IPS DF 19.7 (cell line): ENCODE results near the gene SENP7.
A peak's percentile ranks its signal among the peaks of the same experiment; 100 is the strongest.
"Not testable (repeated sequence)": the region's sequence is repeated elsewhere in the genome, so short reads cannot be mapped to it uniquely, and the experiment has no call there.

ENCODE experiments used
- DNase-seq: peaks from one replicate; pipeline ENCODE4 v3.0.0-alpha.2; 2013; ENCODE audit warnings: low read depth, low spot score

Gene SENP7, protein sequence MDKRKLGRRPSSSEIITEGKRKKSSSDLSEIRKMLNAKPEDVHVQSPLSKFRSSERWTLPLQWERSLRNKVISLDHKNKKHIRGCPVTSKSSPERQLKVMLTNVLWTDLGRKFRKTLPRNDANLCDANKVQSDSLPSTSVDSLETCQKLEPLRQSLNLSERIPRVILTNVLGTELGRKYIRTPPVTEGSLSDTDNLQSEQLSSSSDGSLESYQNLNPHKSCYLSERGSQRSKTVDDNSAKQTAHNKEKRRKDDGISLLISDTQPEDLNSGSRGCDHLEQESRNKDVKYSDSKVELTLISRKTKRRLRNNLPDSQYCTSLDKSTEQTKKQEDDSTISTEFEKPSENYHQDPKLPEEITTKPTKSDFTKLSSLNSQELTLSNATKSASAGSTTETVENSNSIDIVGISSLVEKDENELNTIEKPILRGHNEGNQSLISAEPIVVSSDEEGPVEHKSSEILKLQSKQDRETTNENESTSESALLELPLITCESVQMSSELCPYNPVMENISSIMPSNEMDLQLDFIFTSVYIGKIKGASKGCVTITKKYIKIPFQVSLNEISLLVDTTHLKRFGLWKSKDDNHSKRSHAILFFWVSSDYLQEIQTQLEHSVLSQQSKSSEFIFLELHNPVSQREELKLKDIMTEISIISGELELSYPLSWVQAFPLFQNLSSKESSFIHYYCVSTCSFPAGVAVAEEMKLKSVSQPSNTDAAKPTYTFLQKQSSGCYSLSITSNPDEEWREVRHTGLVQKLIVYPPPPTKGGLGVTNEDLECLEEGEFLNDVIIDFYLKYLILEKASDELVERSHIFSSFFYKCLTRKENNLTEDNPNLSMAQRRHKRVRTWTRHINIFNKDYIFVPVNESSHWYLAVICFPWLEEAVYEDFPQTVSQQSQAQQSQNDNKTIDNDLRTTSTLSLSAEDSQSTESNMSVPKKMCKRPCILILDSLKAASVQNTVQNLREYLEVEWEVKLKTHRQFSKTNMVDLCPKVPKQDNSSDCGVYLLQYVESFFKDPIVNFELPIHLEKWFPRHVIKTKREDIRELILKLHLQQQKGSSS

DNA sequence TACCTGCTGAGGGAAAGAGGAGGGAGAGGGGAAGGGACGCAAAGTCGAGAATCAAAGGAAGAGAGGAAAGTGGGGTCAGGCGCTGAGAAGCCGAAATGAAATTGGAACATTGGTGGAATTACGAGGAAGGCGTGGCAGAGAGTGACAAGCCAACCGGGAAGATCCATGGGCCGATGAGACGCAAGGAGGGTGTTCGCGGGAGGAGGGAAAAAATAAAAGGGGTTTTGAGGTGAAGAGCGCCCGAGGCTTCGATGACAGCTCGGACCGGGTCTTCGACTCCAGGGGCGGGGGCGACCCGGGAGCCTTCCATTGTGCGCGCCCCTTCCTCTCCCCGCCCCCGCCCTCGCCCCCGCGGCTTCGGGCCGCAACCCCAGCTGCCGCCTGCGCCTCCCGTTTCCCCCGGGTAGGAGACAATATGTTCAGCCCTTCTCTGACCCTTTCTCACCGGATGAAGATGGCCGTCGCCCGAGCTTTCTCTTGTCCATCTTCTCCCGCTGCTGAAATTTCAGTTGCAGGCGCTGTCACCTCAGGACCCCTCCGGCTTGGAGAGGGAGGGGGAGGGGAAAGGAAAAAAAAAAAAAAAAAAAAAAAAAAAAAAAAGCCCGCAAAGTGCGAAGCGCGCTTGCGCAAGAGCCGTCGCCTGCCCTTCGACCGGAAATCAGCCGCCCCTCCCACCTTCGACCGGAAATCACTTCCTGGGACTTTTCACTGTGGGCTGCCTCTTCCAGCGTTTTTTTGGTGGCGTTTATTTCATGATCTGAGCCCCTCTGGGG, at the start of gene SENP7:
TSS of gene SENP7 (minus strand) at position 567 of the 773 bp plus-strand sequence. CDS start at position 485, 82 bp downstream.
- DNase-seq = no peak

DNA sequence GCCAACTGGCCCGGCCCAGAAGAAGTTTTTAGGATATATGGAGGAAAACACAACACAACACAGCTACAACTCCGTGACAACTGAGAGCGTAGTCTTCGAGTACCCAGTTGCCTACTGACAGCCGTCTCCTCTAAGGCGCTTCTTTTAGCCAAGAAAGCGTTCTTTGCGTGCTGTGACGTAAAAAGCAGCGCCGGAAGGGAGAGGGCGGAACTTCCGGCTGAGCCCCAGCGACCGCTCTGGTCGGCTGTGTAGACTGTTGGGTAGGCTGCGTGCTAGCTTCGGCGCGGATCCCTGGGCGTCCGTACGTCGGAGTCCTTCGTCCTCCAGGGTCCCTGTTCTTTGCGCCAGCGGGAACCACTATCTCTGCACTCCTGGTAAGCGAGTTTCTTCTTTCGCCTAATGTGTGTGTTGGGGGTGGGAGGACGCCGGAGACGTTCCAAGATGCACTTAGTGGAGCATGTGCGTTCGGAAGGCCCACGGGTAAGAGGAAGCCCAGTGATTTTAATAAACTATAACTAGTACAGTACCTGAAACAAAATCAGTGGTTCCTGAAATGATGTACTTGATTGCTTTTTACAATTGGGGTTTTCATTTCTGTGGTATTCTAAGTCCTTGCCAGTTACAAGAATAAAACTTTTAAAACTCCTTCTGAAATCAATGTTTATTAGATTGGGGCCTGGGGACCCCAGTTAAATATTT, 48.8 kb upstream of the SENP7 start, which contains the start of gene TRMT10C:
TSS of gene TRMT10C (plus strand) at position 239 of the 699 bp plus-strand sequence. CDS start 2,914 bp downstream, outside the sequence.
- peak; percentile 85 for DNase-seq

DNA sequence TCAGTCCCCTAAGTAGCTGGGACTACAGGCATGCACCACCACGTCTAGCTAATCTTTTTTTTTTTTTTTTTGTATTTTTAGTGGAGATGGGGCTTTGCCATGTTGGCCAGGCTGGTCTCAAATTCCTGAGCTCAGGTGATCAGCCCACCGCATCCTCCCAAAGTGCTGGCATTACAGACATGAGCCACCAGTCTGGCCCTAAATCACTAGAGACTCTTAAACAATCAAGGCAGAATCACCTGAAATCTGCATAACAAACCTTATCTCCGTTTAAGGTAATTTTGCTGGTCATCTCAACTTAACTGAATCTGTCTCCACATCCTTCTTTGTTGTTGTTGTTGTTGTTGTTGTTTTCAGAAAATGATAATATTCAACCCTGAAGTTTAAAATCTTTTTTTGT, 43.1 kb upstream of the SENP7 start:
- DNase-seq = no peak

DNA sequence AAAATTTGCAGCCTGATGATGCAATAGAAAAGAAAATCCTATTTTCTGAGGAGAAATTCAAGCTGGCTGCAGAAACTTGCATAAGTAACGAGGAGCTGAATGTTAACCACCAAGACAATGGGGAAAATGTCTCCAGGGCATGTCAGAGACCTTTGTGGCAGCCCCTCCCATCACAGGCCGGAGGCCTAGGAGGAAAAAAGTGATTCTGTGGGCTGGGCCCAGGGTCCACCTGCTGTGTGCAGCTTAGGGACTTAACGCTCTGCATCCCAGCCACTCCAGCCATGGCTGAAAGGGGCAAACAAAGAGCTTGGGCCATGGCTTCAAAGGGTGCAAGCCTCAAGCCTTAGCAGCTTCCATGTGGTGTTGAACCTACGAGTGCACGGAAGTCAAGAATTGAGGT, 40.4 kb upstream of the SENP7 start:
- DNase-seq = not testable (repeated sequence)

DNA sequence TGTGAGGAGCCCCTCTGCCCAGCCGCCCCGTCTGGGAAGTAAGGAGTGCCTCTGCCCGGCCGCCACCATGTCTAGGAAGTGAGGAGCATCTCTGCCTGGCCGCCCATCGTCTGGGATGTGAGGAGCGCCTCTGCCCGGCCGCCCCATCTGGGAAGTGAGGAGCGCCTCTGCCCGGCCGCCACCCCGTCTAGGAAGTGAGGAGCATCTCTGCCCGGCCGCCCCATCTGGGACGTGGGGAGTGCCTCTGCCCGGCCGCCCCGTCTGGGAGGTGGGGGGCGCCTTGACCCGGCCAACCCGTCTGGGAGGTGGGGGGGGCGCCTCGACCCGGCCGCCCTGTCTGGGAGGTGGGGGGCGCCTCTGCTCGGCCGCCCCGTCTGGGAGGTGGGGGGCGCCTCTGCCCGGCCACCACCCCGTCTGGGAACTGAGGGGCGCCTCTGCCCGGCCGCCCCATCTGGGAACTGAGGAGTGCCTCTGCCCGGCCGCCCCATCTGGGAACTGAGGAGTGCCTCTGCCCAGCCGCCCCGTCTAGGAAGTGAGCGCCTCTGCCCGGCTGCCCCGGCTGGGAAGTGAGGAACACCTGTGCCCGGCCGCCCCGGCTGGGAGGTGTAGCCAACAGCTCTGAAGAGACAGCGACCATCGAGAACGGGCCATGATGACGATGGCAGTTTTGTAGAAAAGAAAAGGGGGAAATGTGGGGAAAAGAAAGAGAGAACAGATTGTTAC, 38.5 kb upstream of the SENP7 start:
- not testable (repeated sequence) for DNase-seq

DNA sequence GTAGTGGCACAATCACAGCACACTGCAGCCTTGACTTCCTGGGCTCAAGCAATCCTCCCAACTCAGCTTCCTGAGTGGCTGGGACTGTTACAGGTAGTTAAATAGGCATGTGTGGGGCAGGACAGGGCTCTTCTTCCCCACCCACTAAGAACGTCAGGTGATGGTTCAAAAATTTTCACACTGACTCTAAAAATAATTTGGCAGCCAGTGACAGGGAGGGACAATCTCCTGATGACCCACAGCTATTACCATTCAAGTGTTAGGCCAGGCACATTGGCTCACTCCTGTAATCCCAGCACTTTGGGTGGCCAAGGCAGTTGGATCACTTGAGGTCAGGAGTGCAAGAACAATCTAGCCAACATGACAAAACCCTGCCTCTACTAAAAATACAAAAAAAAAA, 36.5 kb upstream of the SENP7 start:
- DNase-seq = no peak

DNA sequence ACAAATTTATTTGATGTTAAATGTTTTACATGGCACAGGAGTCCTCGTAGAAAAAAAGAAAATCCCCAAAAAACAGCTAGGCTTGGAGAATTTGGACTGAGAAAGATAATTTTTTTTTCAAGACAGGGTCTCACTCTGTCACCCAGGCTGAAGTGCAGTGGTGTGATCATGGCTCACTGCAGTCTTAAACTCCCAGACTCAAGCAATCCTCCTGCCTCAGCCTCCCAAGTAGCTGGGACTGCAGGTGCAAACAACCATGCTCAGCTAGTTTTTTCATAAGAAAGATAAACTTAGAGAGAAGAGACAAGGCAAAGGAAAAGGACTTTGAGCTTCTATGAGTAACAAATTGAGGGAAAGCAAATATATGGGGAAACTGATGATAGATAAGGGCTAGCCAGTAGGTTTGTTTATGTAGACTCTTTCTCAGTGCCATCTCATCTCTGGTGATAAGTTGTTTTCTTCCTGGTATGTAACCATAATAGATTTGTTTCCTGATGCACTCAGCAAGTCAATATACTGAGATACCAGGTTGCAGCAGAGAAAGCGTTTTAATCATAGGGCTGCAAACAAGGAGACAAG, 35.6 kb upstream of the SENP7 start:
- DNase-seq = no peak

DNA sequence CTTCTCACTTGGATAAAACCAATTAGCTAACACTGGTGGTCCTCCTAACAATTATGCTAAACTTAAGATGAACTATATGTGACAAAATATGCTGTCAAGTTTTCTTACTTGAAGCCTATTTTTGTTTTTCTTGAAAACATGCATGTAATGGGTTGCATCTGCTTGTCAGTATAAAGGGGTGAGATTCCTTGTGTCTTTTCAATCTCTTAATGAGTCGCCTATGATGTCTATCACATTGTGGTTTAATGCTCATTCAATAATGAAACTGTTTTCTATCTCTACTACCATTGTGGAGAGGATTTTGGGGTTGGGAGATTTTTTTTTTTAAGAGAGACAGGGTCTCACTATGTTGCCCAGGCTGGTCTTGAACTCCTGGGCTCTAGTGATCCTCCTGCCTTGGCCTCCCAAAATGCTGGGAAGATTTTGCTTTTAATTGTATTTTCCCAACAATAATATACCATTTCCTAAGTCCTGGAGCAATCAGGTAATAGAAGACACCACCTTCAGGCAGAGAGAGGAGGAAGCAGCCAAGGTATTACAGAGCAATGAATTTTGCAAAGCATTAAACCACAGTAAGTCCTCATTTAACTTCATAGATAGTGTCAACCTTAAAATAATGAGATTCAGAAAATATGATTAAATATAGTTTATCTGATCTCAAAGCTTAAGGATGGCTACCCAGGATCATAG, 31.3 kb upstream of the SENP7 start:
- DNase-seq = no peak

DNA sequence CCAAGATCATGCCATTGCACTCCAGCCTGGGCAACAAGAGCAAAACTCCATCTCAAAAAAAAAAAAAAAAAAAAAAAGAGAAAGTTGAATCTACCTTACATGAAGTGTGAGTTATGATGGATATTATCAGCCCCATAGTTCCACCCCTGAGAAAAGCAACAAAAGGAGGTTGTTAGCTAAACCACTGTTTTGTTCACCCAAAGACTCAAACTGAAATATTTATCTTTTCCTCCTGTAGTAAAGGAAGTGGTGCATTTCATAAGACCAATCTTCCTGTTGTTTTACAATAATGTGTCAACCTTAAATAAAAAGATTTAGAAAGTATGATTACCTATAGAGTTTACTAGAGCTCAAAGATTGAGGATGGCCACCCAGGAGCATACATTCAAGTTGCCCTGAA, 29.9 kb upstream of the SENP7 start:
- DNase-seq = no peak

DNA sequence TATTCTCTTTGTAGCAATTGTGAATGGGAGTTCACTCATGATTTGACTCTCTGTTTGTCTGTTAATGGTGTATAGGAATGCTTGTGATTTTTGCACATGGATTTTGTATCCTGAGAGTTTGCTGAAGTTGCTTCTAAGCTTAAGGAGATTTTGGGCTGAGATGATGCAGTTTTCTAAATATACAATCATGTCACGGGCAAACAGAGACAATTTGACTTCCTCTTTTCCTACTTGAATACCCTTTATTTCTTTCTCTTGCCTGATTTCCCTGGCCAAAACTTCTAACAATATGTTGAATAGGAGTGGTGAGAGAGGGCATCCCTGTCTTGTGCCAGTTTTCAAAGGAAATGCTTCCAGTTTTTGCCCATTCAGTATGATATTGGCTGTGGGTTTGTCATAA, 23.9 kb upstream of the SENP7 start:
- not testable (repeated sequence) for DNase-seq

DNA sequence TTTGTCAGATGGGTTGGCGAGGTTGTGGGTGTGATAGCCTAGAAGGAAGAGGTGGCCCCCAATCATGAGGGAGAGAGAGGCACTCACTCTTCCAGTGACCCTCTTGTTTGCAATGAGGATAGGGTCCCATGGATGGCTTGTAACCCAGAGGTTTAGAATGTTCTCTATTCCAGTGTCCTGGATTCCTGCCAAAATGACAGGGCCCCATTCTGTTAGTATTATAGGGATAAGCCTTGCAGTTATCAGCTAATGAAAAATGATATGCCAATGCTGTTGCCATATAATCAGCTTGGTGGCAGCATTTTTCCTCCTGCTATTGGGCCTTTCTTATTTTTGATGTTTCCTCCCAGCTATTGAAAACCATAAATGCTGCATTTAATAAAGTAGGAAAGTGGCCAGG, 23.3 kb upstream of the SENP7 start:
- no peak for DNase-seq

DNA sequence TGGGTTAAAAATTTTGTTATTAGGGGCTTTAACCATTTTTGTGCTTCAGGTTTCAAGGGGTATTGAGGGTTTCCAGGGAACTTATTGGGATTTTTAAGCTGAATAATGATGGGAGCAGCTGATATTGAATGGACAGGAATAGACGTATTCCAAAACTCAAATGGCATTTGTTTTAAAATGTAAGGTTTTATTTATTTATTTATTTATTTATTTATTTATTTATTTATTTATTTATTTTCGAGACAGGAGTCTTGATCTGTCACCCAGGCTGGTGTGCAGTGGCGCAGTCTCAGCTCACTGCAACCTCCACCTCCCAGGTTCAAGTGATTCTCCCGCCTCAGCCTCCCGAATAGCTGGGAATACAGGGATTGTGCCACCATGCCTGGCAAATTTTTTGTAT, 22.2 kb upstream of the SENP7 start:
- no peak for DNase-seq

DNA sequence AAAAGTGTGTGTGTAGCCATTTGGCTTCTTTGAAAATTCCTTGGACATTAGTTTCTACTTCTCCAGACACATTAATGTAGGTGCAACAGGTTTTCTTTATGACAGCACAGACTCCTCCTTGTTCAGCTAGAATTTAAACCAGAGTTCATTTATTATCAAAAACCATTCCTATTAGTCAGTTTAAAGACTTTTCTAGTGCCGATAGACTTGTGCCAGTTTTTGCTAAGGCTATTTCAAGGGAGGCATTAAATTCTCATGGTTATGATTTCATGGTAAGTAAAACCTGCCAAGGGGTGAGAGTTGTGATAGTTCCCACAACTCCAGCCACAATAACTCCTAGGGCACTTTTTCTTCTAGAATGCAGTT, 20.6 kb upstream of the SENP7 start:
- no peak for DNase-seq

DNA sequence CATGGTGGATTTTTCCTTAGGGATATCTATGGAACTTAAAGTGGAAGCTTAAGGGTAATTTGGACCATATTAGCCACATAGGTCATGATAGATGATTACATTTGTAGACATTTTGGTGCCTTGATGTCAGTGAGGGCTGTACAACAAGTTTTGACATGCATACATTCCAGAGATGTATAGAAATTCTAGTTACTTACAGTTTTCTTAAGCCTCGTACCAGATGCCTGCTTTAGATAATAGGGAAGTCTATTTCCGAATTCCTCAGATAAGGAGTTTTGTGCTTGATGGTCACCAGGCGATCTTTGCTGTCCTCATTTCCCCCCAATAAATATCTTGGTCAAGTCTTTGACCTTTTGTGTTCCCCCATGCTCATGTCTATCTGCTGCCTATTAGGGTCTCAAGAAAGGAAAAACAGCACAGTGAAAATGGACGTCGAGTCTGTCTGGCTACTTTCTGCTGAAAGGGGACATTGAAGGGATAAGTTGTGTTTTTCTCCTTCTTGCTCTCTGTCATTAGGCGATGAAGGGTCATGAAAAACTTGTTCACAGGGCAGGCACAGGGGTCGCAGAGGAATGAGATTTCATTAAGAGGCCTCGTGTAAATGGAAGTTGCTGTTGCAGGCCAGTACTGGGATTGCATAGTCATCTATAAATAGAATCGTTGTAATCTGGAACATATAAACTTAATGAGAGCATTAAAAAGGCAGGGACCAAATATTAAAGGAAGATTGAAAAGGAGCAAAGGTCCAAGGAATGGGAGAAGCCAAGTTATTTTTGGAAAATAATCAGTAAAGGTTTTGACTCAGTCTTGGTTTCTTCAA, 20.0 kb upstream of the SENP7 start:
- DNase-seq = no peak

DNA sequence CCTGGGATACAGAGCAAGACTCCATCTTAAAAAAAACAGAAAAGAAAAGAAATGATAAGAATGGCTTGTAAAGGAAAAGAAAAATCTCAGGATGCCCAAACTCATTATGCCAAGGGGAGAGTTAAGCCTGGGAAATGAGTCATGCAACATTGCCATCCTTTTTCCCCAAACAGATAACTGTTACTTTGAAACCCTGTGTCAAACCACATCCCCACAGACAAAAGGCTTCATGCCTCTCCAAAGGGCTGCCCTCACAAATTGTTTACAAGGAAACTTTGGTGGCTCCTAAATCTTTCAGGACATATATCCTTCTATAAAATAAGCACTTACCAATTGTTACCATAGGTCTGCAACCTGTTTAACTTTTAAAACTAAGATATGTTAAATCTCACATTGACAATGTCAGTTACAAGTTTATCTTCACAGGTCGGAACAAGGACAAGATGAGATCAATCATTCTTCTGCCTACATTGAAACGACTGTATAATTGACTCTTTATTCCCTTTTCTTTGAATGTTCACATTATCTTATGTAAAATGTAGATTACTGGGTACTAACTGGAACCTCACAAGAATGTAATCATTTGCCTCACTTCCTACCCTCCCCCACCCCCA, 18.6 kb upstream of the SENP7 start:
- DNase-seq = no peak

DNA sequence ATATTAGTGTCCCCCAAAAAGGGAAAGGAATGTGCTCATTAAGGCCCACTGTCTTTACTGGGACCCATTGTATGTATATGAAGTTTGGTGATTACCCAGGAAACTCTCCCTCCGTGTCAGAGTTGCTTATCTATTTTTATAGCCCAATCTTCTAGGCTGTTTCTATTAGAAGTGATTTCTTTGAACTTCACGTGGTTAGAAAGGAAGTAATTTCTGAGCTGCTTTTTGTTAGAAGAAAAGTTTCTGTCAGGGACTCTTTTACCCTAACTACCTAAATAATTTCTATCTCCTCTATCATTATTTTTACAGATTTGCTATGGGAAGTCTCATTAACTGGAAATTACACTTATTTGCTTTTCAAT, 17.7 kb upstream of the SENP7 start:
- no peak for DNase-seq

DNA sequence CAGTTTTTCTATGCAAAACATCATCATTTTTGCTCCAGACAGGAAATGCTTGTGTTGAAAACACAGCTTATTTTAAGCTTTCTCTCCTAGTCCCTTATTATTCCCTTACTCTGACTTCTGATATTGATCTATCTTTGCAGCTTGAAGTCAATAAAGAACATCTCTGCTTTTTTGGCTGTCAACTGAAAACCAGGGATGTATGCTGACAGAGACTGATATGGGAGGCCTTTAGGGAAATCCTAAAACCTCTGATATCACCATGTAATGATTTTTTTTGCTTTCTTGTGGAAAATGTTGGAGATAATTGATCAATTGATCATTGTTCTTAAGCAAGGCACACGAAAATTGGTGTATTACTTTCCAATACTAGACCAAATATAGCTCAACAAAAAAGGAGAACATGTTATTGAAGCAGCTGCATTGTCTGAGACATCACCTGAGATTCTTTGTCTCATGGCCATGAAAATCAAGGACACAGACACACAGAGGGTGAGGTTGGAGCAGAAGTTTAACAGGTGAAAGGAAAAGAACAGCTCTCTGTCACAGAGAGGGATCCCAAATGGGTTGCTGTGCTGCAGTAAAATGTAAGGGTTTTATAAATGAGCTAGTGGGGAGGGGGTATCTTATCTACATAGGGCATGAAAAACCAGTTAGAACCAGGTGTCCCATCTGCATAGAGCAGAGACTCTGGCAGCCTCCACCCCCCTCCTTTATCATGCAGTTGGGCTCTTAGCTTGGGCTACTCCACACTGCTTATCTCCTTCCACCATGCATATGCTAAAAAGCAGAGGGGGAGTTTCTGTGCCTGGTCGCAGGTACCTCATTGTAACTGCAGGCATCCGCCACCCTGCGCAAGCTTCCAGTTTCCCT, 17.0 kb upstream of the SENP7 start:
- no peak for DNase-seq
